GM10266 (cell line): ENCODE data around the gene IRF7.

Source experiments
- DNase-seq: peaks from one replicate; pipeline ENCODE4 v3.0.0; 2012; ENCODE audit errors: extremely low spot score
- CTCF ChIP-seq: IDR thresholded peaks from 2 replicates; pipeline ENCODE4 v1.5.1; 2012; ENCODE audit warnings: mild to moderate bottlenecking, low read depth; ENCODE audit not compliant: control insufficient read depth, insufficient read depth; ENCODE audit errors: missing control alignments

The IRF7 gene

GRCh38 chr11:619628-620050, 3.9 kb upstream of the IRF7 start:
- no peak for TF ChIP-seq CTCF
- no peak for DNase-seq

GRCh38 chr11:618856-619627, 3.3 kb upstream of the IRF7 start:
- TF ChIP-seq CTCF, result no peak
- DNase-seq, result no peak

GRCh38 chr11:617912-618682, 2.3 kb upstream of the IRF7 start:
- DNase-seq, result no peak
- TF ChIP-seq CTCF, result no peak

- no peak for DNase-seq
- TF ChIP-seq CTCF, result no peak
Observed at GRCh38 chr11:617199-617911, 1.6 kb upstream of the IRF7 start.

- TF ChIP-seq CTCF, result no peak
- DNase-seq, result no peak
Observed at GRCh38 chr11:616320-617198, 809 bp upstream of the IRF7 start.

- no peak for TF ChIP-seq CTCF
- no peak for DNase-seq
Observed at GRCh38 chr11:614623-615503, 887 bp downstream of the IRF7 start.
